Astrocyte of the spinal cord (primary cell): ENCODE data around the gene RAD23A.
"Not testable (repeated sequence)": the region's sequence is repeated elsewhere in the genome, so short reads cannot be mapped to it uniquely, and the experiment has no call there.

ENCODE experiments used
- DNase-seq: peaks from one replicate; pipeline ENCODE4 v3.0.0; 2011; ENCODE audit warnings: low read depth, low spot score
- H3K4me3 ChIP-seq: 2 replicates; pipeline ENCODE4 v1.5.1; 2011; ENCODE audit warnings: low read depth, mild to moderate bottlenecking, low read length, moderate library complexity
- CTCF ChIP-seq: IDR thresholded peaks from 2 replicates; pipeline ENCODE4 v1.5.1; 2012; ENCODE audit warnings: low read depth, mild to moderate bottlenecking, low read length, inconsistent platforms
- in situ Hi-C: cut with HindIII; loops from 2 replicates; pipeline ENCODE4 v1.10.0; 2017; ENCODE audit warnings: low sequenced_read_pairs

RAD23A gene

GRCh38 chr19:12948612-12949362 is 3.1 kb downstream of the RAD23A start:
- TF ChIP-seq CTCF = no peak
- H3K4me3 ChIP-seq = no peak overlapping the region
- no peak for DNase-seq
- in situ Hi-C loops = no loop called here

DNA sequence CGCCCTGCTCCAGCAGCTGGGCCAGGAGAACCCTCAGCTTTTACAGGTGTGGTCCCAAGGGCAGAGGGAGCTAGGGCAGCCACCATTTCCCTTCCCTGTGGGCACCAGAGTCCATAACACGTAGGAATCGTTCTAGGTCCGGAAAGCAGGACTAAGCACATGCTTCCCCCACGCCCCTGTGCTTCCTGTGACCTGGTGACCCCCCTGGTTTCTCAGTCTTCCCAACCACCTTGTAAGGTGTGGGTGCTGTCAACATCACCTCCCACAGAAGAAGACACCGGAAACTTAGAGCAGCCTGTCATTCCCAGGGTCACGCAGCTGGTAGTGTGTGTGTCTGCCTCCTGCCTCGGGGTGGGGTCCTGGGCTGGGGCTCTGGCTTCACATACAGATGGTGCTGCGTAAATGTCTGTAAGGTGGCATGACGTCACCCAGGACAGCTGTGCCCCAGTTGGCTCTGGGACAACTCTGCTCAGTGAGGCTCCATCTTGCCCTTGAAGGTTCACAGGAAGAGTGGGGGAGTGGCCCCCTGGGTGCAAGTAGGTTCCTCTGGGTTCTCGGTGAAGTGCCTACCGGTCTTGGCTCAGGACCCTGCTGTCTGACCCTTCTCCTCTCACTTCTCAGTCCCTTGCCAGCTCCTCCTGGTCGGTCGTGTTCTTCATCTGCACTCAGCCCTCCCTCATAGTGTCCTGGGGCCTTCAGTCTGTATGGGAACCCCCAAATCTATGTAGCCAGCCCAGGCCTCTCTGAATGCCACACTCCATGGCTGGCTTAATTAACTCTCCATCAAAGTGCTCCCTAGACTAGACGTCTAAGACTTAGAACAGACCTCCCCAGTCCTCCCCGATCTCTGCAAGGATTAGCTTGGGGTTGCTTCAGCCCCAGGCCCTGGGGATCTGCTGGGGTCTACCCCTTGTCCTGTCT is 4.0 kb downstream of the RAD23A start:
- in situ Hi-C loops = no loop called here
- DNase-seq = no peak
- no peak overlapping the region for H3K4me3 ChIP-seq
- TF ChIP-seq CTCF = no peak

GRCh38 chr19:12952050-12952449 is 6.4 kb downstream of the RAD23A start:
- in situ Hi-C loops, DNase-seq, H3K4me3 ChIP-seq: not testable (repeated sequence)

- in situ Hi-C loops = no loop called here
- TF ChIP-seq CTCF = no peak
Observed at GRCh38 chr19:12952488-12953137, 7.0 kb downstream of the RAD23A start.

GRCh38 chr19:12953138-12953798 is 7.6 kb downstream of the RAD23A start:
- in situ Hi-C loops = no loop called here
- TF ChIP-seq CTCF = no peak
- no peak overlapping the region for H3K4me3 ChIP-seq
- no peak for DNase-seq

More at GRCh38 chr19:12952488-12953137, 7.0 kb downstream of the RAD23A start:
- DNase-seq = peak; percentile 88
- no peak overlapping the region for H3K4me3 ChIP-seq

DNA sequence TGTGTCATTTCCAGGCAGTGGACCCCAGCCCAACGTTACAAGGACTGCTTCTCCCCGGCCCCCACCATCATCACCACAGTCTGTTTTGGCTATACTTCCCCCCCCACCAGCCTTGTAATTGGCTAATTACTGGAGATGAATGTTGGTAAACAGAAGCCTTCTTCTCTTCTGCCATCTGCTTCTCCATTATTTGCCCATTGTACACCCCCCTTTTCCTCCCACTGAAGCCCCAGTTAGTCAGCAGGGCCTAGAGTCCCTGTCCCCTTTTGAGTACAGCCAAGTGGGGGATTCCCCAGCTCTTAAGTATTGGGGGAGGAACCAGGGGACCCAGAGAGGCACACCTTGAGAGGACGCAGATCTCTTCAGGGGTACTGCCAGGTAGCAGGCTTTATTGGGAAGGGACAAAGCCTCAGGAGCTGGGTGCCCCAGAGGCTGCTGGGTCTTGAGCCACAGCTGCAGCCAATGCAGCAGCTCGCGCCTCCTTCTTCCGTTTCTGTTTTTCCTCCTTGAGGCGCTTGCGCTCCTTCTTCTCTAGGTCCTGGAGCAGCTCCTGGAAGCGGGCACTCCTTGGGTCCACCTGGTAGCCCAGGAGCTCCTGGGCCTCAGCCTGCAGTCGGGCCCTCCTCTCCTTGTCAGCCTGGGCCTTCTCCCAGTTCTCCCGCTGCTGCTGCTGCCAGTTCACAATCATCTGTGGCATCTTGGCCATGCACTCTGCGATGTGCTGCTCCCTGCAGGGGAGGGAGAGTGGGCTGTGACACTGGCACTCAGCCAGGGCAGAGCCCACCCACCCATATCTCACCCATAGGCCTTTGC is 8.3 kb downstream of the RAD23A start:
- no peak overlapping the region for H3K4me3 ChIP-seq
- in situ Hi-C loops = no loop called here
- DNase-seq = no peak
- no peak for TF ChIP-seq CTCF
